Esophagus (tissue), 2 donors: ENCODE results near the gene GALR3. TPM values are rescaled to one million over a fixed set of nuclear protein-coding genes. Genes with fewer than 3 reads are reported as not detected.

Experiments used
- H3K27ac ChIP-seq, 2 donors: one replicate each; pipeline ENCODE4 v1.5.1; 2013; ENCODE audit warnings: low read depth in 2 of 2, mild to moderate bottlenecking in 2 of 2, inconsistent platforms in 1 of 2, low read length in 1 of 2, moderate library complexity in 1 of 2
- H3K27me3 ChIP-seq, 2 donors: one replicate each; pipeline ENCODE4 v1.6.1; 2013; ENCODE audit warnings: low read length in 2 of 2, control low read depth in 1 of 2, mild to moderate bottlenecking in 1 of 2; ENCODE audit not compliant: insufficient read depth in 2 of 2, control insufficient read depth in 1 of 2
- H3K36me3 ChIP-seq, 2 donors: one replicate each; pipeline ENCODE4 v1.6.1; 2013; ENCODE audit warnings: low read length in 1 of 2; ENCODE audit not compliant: control insufficient read depth in 2 of 2, insufficient read depth in 2 of 2
- H3K4me1 ChIP-seq, 2 donors: one replicate each; pipeline ENCODE4 v1.6.1; 2013; ENCODE audit warnings: low read length in 1 of 2; ENCODE audit not compliant: control insufficient read depth in 2 of 2, insufficient read depth in 2 of 2
- H3K4me3 ChIP-seq, 2 donors: one replicate each; pipeline ENCODE4 v1.5.1; 2013; ENCODE audit warnings: low read length in 2 of 2, mild to moderate bottlenecking in 2 of 2, low read depth in 1 of 2, moderate library complexity in 1 of 2
- H3K9me3 ChIP-seq, 2 donors: one replicate each; pipeline ENCODE4 v1.6.1; 2013; ENCODE audit warnings: mild to moderate bottlenecking in 2 of 2, low read depth in 1 of 2, low read length in 1 of 2, moderate library complexity in 1 of 2; ENCODE audit not compliant: control insufficient read depth in 2 of 2, insufficient read depth in 1 of 2
- WGBS, 2 donors: extraction: QIAGEN DNeasy Blood & Tissue Kit; methylation state at CpG; one replicate each; pipeline ENCODE4 v1.1.7; 2013; 5-methylcytosine and 5-hydroxymethylcytosine counted together
- polyA plus RNA-seq, 2 donors: library from polyadenylated mRNA; stranded (reverse); fragments of 200-250 nt; gene quantifications; one replicate each; pipeline ENCODE4 v1.2.3, GENCODE V29; 2013
- donor health status: healthy with polysubstance abuse.
- donor health status: Bipolar disorder and iron deficiency.

Gene GALR3
- polyA plus RNA-seq, 2 donors = 0.02 TPM; not detected in 1

DNA sequence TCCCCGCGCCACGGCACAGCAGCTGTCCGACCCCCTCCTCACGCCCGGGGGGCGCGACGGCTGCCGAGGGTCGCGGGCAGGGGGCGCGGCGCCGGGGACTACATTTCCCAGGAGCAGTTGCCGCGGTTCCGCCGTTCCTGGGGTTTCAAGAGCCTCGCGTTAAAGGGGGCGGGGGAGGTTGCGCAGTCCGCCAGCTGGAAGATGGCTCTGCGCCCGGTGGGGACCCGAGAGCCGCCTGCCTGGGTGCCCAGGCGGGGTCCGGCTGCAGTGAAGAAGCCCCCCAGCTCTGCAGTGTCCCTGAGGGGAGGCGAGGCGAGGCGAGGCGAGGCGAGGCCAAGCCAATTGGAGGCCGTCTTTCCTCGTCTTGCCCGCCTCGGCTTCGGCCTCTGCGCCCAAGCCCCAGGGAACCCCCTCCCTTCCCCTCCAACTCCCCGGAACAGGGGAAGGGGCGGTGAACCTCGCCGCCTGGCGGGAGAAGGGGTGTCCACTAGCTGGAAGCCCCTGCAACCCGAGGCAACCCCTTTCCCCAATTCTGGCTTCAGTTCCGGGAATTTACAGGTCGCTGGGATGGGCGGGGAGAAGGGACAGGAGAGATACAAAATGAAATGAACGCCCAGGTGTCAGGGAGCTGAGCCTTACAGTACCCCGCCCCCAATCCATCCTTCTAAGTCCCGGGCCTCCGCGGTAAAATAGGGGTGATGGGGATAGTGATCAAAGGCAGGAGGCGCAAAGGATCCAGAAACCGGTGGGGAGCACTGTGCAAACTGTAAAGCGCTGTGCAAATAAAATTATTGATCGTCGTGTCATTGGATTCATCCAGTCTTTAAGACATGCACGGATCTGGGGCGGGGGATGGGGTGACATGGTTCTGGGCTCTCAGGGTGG is 20.6 kb upstream of the GALR3 start:
- Histone ChIP-seq H3K9me3 (no peaks in the 10 kb centered on the region), H3K27ac (peak overlapping the region; percentile 17 to 36), H3K4me1 (peaks cover 0 to 7% of the 10 kb centered on the region in 2 donors), H3K27me3 (no peaks in the 10 kb centered on the region), H3K4me3 (peak overlapping the region; percentile 53 to 66), H3K36me3 (no peaks in the 10 kb centered on the region)
- WGBS, 2 donors = 2% methylated on average over 58 to 63 of the region's 63 CpGs

DNA sequence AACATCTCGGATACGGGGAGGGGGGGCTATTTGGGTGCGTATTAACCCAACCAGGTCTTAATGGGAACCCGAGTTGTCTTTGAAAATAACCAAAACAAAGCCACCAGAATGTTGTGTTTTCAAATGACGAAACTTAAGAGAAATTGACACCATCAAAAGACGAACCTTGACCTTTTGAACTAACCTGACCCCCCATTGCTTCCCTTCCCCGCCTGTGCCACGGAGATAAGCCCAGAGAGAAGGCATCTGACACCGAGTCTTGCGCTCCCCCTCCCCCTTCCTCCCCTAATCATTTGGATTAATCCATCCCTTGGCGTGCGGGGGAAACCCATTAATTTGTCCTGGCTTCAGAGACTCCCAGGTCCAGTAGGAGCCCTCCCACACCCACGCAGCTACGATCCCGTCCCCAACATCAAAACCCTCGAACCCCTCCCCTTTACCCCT is 20.0 kb upstream of the GALR3 start:
- Histone ChIP-seq H3K4me3 (peak overlapping the region; percentile 53 to 66), H3K36me3 (no peaks in the 10 kb centered on the region), H3K4me1 (peaks cover 0 to 8% of the 10 kb centered on the region in 2 donors), H3K27ac (no peak overlapping the region), H3K9me3 (no peaks in the 10 kb centered on the region), H3K27me3 (no peaks in the 10 kb centered on the region)
- 25 to 47% methylated on average over 16 of the region's 16 CpGs for WGBS, 2 donors

DNA sequence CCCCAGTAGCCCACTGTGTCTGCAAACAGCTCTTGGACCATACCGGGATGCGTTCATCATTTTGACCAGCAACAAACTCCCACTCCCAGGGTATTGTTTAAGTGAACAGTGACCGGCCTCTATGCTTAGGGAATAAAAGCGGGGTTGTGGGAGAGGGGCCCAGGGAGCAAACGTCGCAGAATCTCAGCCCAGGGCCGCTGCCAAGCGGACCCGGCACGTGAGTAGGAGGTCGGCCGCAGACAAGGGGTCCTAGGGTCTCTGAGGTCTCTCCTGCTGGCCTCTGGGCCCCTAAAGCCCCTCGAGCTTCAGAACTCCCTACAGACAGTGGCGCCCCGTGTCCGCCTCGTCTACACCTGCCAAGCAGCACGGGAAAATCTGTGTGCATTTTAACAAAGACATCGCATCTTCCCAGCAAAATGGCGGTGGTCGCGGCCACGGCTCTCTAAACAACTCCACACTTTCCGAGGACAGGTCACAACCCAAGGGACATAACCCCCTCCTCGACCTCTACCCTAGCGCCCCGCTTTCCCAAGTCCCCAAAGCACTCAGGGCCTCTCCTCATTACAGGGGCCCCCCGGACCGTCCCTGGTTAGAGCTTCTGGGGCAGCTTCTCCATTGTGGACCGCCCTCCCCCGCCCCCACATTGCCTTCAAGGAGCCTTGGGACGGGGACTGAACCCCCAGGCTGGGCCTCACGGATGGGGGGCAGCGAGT is 19.4 kb upstream of the GALR3 start:
- Histone ChIP-seq H3K4me3 (peak overlapping the region in 1 of 2 donors; percentile 58), H3K9me3 (no peaks in the 10 kb centered on the region), H3K36me3 (no peaks in the 10 kb centered on the region), H3K27ac (no peak overlapping the region), H3K4me1 (peaks cover 0 to 10% of the 10 kb centered on the region in 2 donors), H3K27me3 (no peaks in the 10 kb centered on the region)
- 61 to 64% methylated on average over 34 of the region's 34 CpGs for WGBS, 2 donors

GRCh38 chr22:37804352-37804880 is 18.8 kb upstream of the GALR3 start:
- H3K36me3 ChIP-seq = no peaks in the 10 kb centered on the region
- H3K27ac ChIP-seq = peak overlapping the region; percentile 91
- H3K27me3 ChIP-seq = no peaks in the 10 kb centered on the region
- peaks cover 0 to 10% of the 10 kb centered on the region in 2 donors for H3K4me1 ChIP-seq
- H3K4me3 ChIP-seq = peak overlapping the region; percentile 58 to 76
- 4% methylated on average over 18 to 29 of the region's 29 CpGs for WGBS, 2 donors
- H3K9me3 ChIP-seq = no peaks in the 10 kb centered on the region

DNA sequence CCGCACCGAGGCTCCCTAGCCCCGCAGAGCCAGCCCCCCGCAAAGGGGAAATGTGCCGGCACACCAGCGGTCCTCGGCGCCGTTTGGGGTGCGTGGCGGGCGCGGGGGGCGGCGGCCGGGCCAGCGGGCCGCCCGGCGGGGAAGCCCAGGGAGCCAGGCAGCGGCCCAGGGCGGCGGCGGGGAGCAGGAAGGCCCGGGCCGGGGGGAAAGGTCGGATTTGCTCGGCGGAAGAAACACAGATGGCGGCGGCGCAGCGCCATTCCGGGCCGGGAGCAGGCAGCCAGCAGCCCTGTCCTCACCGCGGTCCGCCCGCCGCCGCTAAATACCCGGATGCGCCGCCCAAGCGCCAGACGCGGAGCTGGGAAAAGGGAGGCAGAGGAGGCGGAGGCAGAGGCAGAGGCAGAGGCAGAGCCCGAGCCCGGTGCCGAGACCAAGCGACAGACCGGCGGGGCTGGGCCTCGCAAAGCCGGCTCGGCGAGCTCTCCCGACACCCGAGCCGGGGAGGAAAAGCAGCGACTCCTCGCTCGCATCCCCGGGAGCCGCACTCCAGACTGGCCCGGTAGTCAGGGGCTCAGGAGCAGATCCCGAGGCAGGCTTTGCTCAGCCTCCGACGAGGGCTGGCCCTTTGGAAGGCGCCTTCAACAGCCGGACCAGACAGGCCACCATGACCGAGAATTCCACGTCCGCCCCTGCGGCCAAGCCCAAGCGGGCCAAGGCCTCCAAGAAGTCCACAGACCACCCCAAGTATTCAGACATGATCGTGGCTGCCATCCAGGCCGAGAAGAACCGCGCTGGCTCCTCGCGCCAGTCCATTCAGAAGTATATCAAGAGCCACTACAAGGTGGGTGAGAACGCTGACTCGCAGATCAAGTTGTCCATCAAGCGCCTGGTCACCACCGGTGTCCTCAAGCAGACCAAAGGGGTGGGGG is 18.0 kb upstream of the GALR3 start:
- H3K36me3 ChIP-seq = peaks cover 0 to 4% of the 10 kb centered on the region in 2 donors
- peak overlapping the region; percentile 91 for H3K27ac ChIP-seq
- H3K27me3 ChIP-seq = no peaks in the 10 kb centered on the region
- peaks cover 2 to 10% of the 10 kb centered on the region in 2 donors for H3K4me1 ChIP-seq
- 3% methylated on average over 82 to 87 of the region's 87 CpGs for WGBS, 2 donors
- no peaks in the 10 kb centered on the region for H3K9me3 ChIP-seq
- H3K4me3 ChIP-seq = peak overlapping the region; percentile 58 to 76

- 26 to 32% methylated on average over 10 of the region's 10 CpGs for WGBS, 2 donors
- Histone ChIP-seq H3K27ac (peak overlapping the region; percentile 91), H3K4me3 (peak overlapping the region; percentile 58 to 76), H3K9me3 (no peaks in the 10 kb centered on the region), H3K4me1 (peaks cover 2 to 10% of the 10 kb centered on the region in 2 donors), H3K36me3 (peaks cover 0 to 4% of the 10 kb centered on the region in 2 donors), H3K27me3 (no peaks in the 10 kb centered on the region)
Observed at GRCh38 chr22:37805810-37806277, 17.3 kb upstream of the GALR3 start.

DNA sequence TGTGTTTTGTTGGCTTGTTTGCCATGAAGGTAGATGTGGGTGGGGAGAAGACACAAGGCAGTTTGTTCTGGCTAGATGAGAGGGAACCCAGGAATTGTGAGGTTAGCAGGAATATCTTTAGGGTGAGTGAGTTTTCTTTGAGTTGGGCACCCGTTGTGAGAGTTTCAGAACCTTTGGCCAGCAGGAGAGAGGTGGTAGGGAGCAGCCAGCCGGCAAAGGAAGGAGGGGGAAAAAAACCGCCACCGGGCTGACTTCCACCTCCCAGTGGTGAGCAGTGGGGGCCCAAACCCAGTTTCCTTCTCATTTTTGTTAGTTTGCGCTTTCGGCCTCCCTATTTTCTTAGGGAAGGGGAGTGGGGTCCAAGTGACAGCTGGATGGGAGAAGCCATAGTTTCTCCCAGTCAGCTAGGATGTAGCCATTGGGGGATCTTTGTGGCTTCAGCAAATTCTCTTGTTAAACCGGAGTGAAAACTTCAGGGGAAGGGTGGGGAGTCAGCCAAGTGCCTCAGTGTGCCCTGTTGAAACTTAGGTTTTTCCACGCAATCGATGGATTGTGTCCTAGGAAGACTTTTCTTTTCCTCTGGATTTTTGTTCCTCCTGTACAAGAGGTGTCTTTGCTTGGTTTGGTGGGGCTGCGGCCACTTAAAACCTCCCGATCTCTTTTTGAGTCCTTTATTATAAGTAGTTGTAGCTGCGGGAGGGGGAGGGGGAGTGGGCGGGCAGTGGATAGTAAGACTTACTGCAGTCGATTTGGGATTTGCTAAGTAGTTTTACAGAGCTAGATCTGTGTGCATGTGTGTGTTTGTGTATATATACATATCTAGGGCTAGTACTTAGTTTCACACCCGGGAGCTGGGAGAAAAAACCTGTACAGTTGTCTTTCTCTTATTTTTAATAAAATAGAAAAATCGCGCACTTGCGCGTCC is 16.5 kb upstream of the GALR3 start:
- Histone ChIP-seq H3K4me3 (peak overlapping the region; percentile 37 to 58), H3K4me1 (peaks cover 2 to 10% of the 10 kb centered on the region in 2 donors), H3K9me3 (no peaks in the 10 kb centered on the region), H3K27me3 (no peaks in the 10 kb centered on the region), H3K36me3 (peaks cover 0 to 4% of the 10 kb centered on the region in 2 donors), H3K27ac (peak overlapping the region; percentile 74 to 78)
- 2 to 3% methylated on average over 19 of the region's 19 CpGs for WGBS, 2 donors
